ENCODE results near the gene MYLK.

Gene MYLK

DNA sequence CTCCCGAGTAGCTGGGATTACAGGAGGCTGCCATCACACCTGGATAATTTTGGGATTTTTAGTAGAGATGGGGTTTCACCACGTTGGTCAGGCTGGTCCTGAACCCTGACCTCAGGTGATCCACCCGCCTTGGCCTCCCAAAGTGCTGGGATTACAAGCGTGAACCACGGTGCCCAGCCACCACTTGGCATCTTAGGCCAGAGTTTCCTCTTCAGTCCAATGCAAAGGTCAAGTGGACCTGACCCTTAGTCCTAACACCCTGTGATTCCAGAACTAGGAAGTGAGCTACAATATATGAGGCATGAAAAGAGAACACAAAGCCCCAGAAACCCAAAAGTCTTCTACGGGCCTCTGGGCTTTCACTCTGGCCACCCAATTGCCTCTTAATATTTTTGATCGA, 5.3 kb downstream of the MYLK start:
- FAIRE-seq (no peak), DNase-seq (ENCODE audit: low spot score) (no peak)

GRCh38 chr3:123877965-123878364, 6.2 kb downstream of the MYLK start:
- DNase-seq (ENCODE audit: low spot score) (no peak), FAIRE-seq (peak; percentile 27)

- DNase-seq (ENCODE audit: low spot score) (no peak), FAIRE-seq (no peak)
These were observed 6.7 kb downstream of the MYLK start for GRCh38 chr3:123877466-123877865.

DNA sequence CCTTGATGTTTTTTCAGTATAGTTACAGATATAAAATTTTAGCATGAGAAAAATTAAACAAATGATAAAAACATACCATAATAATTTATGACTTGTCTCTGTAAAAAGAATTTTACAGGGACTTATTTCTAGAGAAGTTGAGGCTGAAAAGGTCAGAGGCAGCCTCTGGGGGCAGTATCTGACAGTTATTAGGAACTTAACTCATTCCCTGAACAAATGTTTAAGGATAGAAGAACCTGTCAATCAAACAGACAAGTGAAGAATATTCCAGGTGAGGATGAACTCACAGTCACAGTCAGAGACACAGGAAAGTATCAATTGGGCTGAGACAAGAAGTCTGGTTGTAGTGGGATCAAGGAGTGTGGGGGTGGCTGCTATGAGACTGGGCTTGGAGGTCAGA, 7.3 kb downstream of the MYLK start:
- DNase-seq (ENCODE audit: low spot score): no peak
- FAIRE-seq: no peak

- no peak for FAIRE-seq
- no peak for DNase-seq (ENCODE audit: low spot score)
These were observed 11.5 kb downstream of the MYLK start for GRCh38 chr3:123872621-123873020.

- DNase-seq (ENCODE audit: low spot score): no peak
These were observed 12.2 kb downstream of the MYLK start for GRCh38 chr3:123871946-123872345.

GRCh38 chr3:123870033-123870432, 14.1 kb downstream of the MYLK start:
- peak; percentile 71 for DNase-seq (ENCODE audit: low spot score)
- no peak for FAIRE-seq

More at GRCh38 chr3:123871946-123872345, 12.2 kb downstream of the MYLK start:
- peak; percentile 9 for FAIRE-seq

- FAIRE-seq (no peak), DNase-seq (ENCODE audit: low spot score) (no peak)
These were observed 15.0 kb downstream of the MYLK start for GRCh38 chr3:123869165-123869564.

DNA sequence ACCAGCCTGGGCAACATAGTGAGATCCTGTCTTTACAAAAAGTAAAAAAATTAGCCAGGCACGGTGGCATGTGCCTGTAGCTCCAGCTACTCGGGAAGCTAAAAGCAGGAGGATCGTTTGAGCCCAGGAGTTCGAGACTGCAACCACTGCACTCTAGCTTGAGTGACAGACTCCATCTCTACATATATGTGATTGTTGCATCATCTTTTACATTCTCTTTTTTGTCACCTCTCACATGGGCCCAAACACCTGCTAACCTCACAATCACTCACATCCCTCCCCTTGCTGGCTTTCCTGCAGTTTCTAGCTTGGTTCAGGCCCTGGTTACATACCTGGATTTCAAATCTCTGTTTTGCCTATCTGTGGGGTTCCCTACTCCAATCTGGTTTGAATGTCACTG, 19.4 kb downstream of the MYLK start:
- no peak for DNase-seq (ENCODE audit: low spot score)
- no peak for FAIRE-seq

GRCh38 chr3:123862152-123862551, 22.0 kb downstream of the MYLK start:
- no peak for FAIRE-seq
- no peak for DNase-seq (ENCODE audit: low spot score)

DNA sequence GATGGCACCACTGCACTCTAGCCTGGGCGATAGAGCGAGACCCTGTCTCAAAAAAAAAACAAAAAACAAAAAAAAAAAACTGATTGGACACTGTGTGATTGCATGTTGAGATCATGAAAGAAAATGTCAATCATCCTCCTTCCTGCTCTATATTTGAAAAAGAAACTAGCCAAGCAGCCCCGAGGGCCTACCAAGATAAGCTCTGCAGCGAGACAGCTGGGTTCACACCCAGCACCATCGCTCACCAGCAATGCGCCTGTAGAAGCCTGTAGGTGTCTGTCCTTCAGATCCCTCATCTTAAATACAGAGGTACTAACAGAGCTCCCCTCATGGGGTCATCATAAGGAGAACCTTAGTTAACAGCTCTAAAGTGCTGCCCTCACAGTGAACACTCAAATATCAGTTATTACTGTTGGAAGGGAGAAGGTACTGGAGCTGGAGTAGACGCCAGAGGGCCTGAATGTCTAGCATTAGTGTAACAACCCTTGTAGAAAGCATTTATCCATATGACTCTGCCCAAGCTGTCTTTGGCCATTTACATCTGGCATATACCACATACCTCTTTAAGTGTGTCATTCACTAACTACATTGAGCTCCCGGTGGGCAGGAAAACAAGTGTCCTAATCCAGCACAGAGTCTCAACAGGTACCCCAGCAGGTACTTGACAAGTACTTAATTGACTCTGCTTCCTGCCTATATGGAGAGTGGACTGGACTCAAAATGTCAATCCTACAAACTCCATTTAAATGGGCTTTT, 22.9 kb downstream of the MYLK start:
- no peak for DNase-seq (ENCODE audit: low spot score)
- FAIRE-seq: no peak

DNA sequence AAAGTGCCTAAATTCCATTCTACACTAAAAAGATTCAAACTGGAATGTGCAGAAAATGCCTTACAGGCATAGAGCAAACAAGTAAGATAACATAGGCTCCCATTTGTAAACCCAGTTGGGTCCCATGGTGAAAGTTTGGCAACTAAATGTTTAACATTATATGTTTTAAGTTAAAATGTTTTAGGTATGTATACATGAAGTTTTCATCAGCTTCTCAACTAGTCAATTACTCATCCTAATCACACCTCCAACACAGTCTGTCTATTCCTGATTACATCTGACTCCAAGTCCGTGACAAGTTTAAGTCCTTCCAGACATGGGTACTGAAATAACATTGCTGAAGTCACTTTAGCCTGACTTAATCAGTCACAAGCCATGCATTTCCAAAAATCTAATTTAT, 25.0 kb downstream of the MYLK start:
- DNase-seq (ENCODE audit: low spot score): no peak
- no peak for FAIRE-seq

DNA sequence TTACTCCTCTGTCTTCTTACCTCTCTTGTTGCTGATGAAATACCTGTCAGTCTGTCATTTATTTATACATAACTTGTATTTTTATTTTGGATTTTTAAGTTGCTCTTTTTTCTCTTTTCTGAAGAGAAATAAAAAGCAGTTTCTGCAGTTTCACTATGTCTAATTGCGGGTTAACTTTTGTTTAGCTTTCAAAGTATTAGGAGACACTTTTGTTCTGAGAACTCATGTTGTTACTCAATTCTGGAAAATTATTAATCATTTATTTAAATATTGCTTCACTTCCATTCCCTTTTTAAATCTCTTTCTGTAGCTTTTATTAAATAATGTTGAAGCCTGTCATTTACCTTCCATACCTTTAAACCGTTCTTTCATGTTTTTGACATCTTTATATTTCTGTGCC, 29.2 kb downstream of the MYLK start:
- DNase-seq (ENCODE audit: low spot score) (no peak), FAIRE-seq (no peak)

- DNase-seq (ENCODE audit: low spot score): no peak
- FAIRE-seq: no peak
These were observed 30.3 kb downstream of the MYLK start for GRCh38 chr3:123853686-123854372.

- FAIRE-seq: no peak
- DNase-seq (ENCODE audit: low spot score): no peak
These were observed 36.9 kb downstream of the MYLK start for GRCh38 chr3:123847209-123847608.

DNA sequence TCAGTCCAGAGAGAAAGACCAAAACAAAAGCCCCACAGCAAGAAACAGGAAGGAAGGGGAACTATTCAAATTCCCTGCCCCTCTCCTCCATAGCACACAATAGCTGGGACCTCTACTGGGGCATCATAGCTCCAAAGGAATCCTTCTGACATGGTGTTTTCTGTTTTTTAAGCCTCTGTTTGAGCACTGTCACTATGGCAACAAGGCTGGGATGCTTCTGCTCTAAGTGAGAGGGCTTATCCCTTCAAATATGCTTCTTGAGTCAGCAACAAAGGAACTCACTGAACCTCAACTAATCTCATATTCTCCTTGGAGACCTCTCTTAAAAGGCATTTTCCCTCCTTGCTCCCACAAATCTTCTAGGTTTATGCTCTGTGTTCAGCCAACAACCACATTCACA, 40.5 kb downstream of the MYLK start:
- DNase-seq (ENCODE audit: low spot score) (no peak), FAIRE-seq (no peak)

DNA sequence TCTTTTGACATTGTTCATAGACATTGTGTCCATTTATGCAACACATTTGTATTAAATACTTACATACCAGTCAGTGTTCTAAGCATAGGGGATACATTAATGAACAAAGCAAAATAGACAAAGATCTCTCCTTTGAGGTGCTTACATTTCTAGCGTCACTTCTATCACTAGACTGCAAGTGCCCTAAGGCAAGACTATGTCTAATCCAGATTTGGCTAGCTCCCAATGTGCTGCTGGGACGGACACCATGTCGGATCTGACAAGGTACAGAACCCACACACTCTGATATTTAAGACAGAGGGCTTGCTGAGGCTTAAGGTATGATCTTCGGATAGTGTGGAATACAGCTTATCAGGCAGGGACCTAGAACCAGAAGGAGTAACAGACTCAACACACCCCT, 41.4 kb downstream of the MYLK start:
- FAIRE-seq (peak; percentile 86), DNase-seq (ENCODE audit: low spot score) (no peak)

DNA sequence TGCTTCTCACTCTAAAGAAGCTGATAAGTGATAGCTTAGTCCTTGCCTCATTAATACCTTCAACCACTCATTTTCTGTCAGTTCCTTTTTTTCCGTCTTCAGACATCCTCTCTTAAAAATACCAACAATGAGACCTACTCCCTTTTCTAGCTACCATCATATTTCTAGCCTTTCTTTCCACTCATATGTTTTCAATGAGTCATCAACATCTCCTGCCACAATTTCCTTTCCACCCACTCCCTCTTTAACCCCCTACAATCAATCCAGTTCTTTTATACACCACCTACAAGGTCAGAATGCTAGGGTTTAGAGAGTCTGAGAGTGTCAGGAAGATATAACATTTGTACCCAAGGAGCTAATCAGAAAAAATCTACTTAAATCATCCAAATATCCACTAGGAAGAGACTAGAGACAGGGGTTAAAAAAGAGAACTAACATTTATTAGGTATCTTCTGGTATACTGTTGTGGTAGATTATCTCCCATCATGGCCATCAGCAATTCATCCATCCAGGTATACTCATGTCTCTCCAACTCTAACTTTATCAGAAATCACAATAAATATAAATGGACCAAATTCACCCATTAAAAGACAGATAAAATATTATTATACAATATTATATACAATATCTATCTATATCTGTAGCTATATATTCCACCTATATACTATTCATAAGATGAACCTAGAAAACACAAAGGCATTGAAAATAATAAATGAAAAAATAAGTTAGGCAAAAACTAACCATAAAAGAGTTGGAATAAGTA, 42.5 kb downstream of the MYLK start:
- FAIRE-seq (no peak), DNase-seq (ENCODE audit: low spot score) (peak; percentile 54)

- DNase-seq (ENCODE audit: low spot score): no peak
- FAIRE-seq: no peak
These were observed 43.2 kb downstream of the MYLK start for GRCh38 chr3:123840961-123841360.

DNA sequence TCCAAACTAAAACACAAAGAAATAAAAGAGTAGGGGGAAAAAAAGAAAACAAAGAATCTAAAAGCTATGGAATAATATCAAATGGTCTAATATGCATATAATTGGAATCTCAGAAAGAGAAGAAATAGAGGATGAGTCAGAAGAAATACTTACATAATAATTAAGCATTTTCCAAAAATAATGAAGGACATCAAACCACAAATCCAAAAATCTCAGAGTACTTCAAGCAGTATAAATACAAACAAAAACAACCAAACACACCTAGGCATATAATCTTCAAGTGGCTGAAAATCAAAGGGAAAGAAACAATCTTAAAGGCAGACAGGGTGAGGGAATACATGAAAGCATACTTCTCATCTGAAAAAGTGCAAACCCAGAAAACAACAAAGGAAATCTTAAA, 46.3 kb downstream of the MYLK start:
- FAIRE-seq (no peak), DNase-seq (ENCODE audit: low spot score) (no peak)

GRCh38 chr3:123834631-123835030, 49.5 kb downstream of the MYLK start:
- DNase-seq (ENCODE audit: low spot score) (peak; percentile 64), FAIRE-seq (peak; percentile 67)

- FAIRE-seq (no peak), DNase-seq (ENCODE audit: low spot score) (no peak)
These were observed 50.7 kb downstream of the MYLK start for GRCh38 chr3:123833398-123833785.
